RWPE2 (cell line): Measurements from ENCODE around the gene CAP2.

ENCODE experiments used
- ATAC-seq: fragments of 200-7000 bp; cut with Tn5 transposase; 3 replicates; pipeline ENCODE4 v1.9.1; 2021; ENCODE audit warnings: low read depth
- DNase-seq: peaks from one replicate; pipeline ENCODE4 v3.0.0-alpha.2; 2020; ENCODE audit warnings: low spot score
- H3K27ac ChIP-seq: fragments of 450-650 bp; 2 replicates; pipeline ENCODE4 v1.5.1; 2017; ENCODE audit warnings: mild to moderate bottlenecking; ENCODE audit not compliant: poor library complexity, severe bottlenecking
- H3K27me3 ChIP-seq: fragments of 250-450 bp; sonication (Bioruptor Pico); 2 replicates; pipeline ENCODE4 v1.5.1; 2021; ENCODE audit warnings: mild to moderate bottlenecking, moderate library complexity; ENCODE audit not compliant: insufficient read depth, poor library complexity, severe bottlenecking
- H3K36me3 ChIP-seq: fragments of 250-450 bp; sonication (Bioruptor Pico); 2 replicates; pipeline ENCODE4 v1.5.1; 2020; ENCODE audit warnings: low read depth, mild to moderate bottlenecking, moderate library complexity
- H3K4me1 ChIP-seq: fragments of 250-450 bp; sonication (Bioruptor Pico); 2 replicates; pipeline ENCODE4 v1.5.1; 2021; ENCODE audit warnings: mild to moderate bottlenecking, moderate library complexity; ENCODE audit not compliant: insufficient read depth, poor library complexity, severe bottlenecking
- H3K4me3 ChIP-seq: fragments of 250-450 bp; sonication (Bioruptor Pico); 2 replicates; pipeline ENCODE4 v1.5.1; 2021; ENCODE audit warnings: mild to moderate bottlenecking, moderate library complexity; ENCODE audit not compliant: severe bottlenecking
- H3K9me3 ChIP-seq: fragments of 250-450 bp; sonication (Bioruptor Pico); 2 replicates; pipeline ENCODE4 v1.5.1; 2021; ENCODE audit warnings: mild to moderate bottlenecking, moderate library complexity; ENCODE audit not compliant: severe bottlenecking
- CTCF ChIP-seq: fragments of 450-650 bp; IDR thresholded peaks from one replicate; pipeline ENCODE4 v1.5.1; 2017; ENCODE audit warnings: mild to moderate bottlenecking, moderate library complexity; ENCODE audit not compliant: poor library complexity, severe bottlenecking

The CAP2 gene

GRCh38 chr6:17388365-17388764 is 5.0 kb upstream of the CAP2 start:
- H3K4me3 ChIP-seq = no peak overlapping the region
- no peak for TF ChIP-seq CTCF
- no peaks in the 10 kb centered on the region for H3K27me3 ChIP-seq
- peaks cover 13% of the 10 kb centered on the region for H3K4me1 ChIP-seq
- no peak overlapping the region for H3K27ac ChIP-seq
- no peaks in the 10 kb centered on the region for H3K36me3 ChIP-seq
- no peak for DNase-seq
- ATAC-seq = no peak
- H3K9me3 ChIP-seq = no peaks in the 10 kb centered on the region

- H3K9me3 ChIP-seq = no peaks in the 10 kb centered on the region
- H3K4me3 ChIP-seq = no peak overlapping the region
- no peak for TF ChIP-seq CTCF
- no peaks in the 10 kb centered on the region for H3K36me3 ChIP-seq
- H3K27me3 ChIP-seq = no peaks in the 10 kb centered on the region
- DNase-seq (no peak), ATAC-seq (peak; percentile 79)
- H3K4me1 ChIP-seq = peaks cover 13% of the 10 kb centered on the region
- H3K27ac ChIP-seq = peak overlapping the region; percentile 50
Measured at GRCh38 chr6:17389274-17389847, 4.0 kb upstream of the CAP2 start.

GRCh38 chr6:17390276-17390675 is 3.1 kb upstream of the CAP2 start:
- no peak overlapping the region for H3K4me3 ChIP-seq
- TF ChIP-seq CTCF = no peak
- H3K9me3 ChIP-seq = no peaks in the 10 kb centered on the region
- DNase-seq = no peak
- no peaks in the 10 kb centered on the region for H3K36me3 ChIP-seq
- peaks cover 18% of the 10 kb centered on the region for H3K4me1 ChIP-seq
- peak overlapping the region; percentile 50 for H3K27ac ChIP-seq
- no peaks in the 10 kb centered on the region for H3K27me3 ChIP-seq
- no peak for ATAC-seq

- Histone ChIP-seq H3K27ac (no peak overlapping the region), H3K27me3 (no peaks in the 10 kb centered on the region), H3K9me3 (no peaks in the 10 kb centered on the region), H3K4me1 (peaks cover 18% of the 10 kb centered on the region), H3K4me3 (no peak overlapping the region), H3K36me3 (no peaks in the 10 kb centered on the region; the same call in 1 of the 2 replicates)
- no peak for TF ChIP-seq CTCF
- ATAC-seq (no peak), DNase-seq (no peak)
Measured at GRCh38 chr6:17391976-17392375, 1.4 kb upstream of the CAP2 start.

- ATAC-seq = peak; percentile 64
Measured at GRCh38 chr6:17393892-17394631, 667 bp downstream of the CAP2 start.

More at GRCh38 chr6:17393892-17394631, 667 bp downstream of the CAP2 start:
- no peak for TF ChIP-seq CTCF
- peak overlapping the region; percentile 73 for H3K27ac ChIP-seq
- peaks cover 19% of the 10 kb centered on the region for H3K4me1 ChIP-seq
- H3K36me3 ChIP-seq = no peaks in the 10 kb centered on the region; the same call in 1 of the 2 replicates
- peak; percentile 67 for DNase-seq
- no peaks in the 10 kb centered on the region for H3K27me3 ChIP-seq
- no peaks in the 10 kb centered on the region for H3K9me3 ChIP-seq
- peak overlapping the region; percentile 66 for H3K4me3 ChIP-seq
